GM23338 (cell line): Measurements from ENCODE around the gene POLD2.

Experiments used
- EZH2 ChIP-seq: fragments of 200-600 bp; sonication (generic); IDR thresholded peaks from one replicate; pipeline ENCODE4 v1.8.0; 2017; ENCODE audit warnings: antibody characterized with exemption, mild to moderate bottlenecking, low read depth; ENCODE audit not compliant: unreplicated experiment
- EZH2phosphoT487 ChIP-seq: fragments of 200-600 bp; sonication (generic); IDR thresholded peaks from one replicate; pipeline ENCODE4 v1.8.1; 2018; ENCODE audit warnings: antibody characterized with exemption; ENCODE audit not compliant: unreplicated experiment
- POLR2AphosphoS5 ChIP-seq: IDR thresholded peaks from 2 replicates; pipeline ENCODE4 v1.6.1; 2016; ENCODE audit warnings: antibody characterized with exemption, low read depth
- TF ChIP-seq, protein P1 (sequence below), 2 experiments: fragments of 200-600 bp in 1 of 2; sonication (generic) in 1 of 2; conservative IDR thresholded peaks; 2 replicates each; pipeline versions ENCODE4 v1.5.1 to v1.6.1; 2016 to 2017; ENCODE audit warnings: antibody characterized with exemption in 2 of 2, low read depth in 2 of 2, mild to moderate bottlenecking in 2 of 2, moderate library complexity in 1 of 2
- TF ChIP-seq, protein P2 (sequence below): IDR thresholded peaks from one replicate; pipeline ENCODE4 v1.6.1; 2018; ENCODE audit warnings: antibody characterized with exemption; ENCODE audit not compliant: unreplicated experiment

DNA sequence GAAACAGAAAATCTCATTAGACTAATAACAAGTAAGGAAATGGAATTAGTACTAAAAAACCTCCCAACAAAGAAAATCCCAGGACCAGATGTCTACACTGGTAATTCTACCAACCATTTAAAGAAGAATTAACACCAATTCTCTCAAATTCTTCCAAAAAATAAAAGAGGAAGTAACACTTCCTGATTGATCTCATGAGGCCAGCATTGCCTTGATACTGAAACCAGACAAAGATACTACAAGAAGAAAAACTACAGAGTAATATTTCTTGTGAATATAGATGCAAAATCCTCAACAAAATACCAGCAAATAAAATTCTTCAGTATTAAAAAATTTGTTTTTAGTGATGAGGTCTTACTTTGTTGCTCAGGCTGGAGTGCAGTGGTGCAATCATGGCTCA is 44.6 kb upstream of the POLD2 start:
- TF ChIP-seq, protein P1, sequence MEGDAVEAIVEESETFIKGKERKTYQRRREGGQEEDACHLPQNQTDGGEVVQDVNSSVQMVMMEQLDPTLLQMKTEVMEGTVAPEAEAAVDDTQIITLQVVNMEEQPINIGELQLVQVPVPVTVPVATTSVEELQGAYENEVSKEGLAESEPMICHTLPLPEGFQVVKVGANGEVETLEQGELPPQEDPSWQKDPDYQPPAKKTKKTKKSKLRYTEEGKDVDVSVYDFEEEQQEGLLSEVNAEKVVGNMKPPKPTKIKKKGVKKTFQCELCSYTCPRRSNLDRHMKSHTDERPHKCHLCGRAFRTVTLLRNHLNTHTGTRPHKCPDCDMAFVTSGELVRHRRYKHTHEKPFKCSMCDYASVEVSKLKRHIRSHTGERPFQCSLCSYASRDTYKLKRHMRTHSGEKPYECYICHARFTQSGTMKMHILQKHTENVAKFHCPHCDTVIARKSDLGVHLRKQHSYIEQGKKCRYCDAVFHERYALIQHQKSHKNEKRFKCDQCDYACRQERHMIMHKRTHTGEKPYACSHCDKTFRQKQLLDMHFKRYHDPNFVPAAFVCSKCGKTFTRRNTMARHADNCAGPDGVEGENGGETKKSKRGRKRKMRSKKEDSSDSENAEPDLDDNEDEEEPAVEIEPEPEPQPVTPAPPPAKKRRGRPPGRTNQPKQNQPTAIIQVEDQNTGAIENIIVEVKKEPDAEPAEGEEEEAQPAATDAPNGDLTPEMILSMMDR (conservative IDR thresholded peaks at IDR 0.05; ENCODE audit: low read depth in 2 of 2), result no peak
- TF ChIP-seq EZH2, result no peak
- TF ChIP-seq, protein P2, sequence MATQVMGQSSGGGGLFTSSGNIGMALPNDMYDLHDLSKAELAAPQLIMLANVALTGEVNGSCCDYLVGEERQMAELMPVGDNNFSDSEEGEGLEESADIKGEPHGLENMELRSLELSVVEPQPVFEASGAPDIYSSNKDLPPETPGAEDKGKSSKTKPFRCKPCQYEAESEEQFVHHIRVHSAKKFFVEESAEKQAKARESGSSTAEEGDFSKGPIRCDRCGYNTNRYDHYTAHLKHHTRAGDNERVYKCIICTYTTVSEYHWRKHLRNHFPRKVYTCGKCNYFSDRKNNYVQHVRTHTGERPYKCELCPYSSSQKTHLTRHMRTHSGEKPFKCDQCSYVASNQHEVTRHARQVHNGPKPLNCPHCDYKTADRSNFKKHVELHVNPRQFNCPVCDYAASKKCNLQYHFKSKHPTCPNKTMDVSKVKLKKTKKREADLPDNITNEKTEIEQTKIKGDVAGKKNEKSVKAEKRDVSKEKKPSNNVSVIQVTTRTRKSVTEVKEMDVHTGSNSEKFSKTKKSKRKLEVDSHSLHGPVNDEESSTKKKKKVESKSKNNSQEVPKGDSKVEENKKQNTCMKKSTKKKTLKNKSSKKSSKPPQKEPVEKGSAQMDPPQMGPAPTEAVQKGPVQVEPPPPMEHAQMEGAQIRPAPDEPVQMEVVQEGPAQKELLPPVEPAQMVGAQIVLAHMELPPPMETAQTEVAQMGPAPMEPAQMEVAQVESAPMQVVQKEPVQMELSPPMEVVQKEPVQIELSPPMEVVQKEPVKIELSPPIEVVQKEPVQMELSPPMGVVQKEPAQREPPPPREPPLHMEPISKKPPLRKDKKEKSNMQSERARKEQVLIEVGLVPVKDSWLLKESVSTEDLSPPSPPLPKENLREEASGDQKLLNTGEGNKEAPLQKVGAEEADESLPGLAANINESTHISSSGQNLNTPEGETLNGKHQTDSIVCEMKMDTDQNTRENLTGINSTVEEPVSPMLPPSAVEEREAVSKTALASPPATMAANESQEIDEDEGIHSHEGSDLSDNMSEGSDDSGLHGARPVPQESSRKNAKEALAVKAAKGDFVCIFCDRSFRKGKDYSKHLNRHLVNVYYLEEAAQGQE, result no peak
- TF ChIP-seq EZH2phosphoT487, result no peak
- no peak for TF ChIP-seq POLR2AphosphoS5
